Glomerular visceral epithelial cell (primary cell): ENCODE results near the gene DOCK1.

Experiments
- DNase-seq: peaks from one replicate; pipeline ENCODE4 v3.0.0-alpha.2; 2016; ENCODE audit errors: extremely low spot score

The DOCK1 gene

DNA sequence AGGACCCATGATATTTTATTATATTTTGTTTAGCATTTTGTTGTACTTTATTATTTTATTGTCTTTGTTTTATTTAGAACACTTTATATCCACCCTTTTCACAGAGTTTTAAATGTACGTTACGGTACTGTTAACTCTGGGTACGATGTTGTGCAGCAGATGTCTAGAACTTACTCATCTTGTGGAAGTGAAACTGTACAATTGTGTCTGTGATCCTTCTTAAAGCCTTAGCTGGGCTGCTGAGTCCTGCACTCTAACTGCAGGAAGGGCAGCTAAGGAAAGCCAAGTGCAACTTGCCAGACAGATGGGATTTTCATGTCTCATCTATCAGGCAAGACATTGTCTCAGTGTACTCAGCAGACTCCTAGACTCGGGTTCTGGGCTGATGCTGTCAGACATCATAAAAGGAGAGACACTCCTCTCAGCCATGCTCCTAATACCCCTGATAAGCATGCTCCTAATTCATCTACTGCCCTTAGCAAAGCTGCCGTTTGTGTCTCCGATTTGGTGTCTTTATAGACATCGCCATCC, 305.8 kb downstream of the DOCK1 start:
- no peak for DNase-seq

- no peak for DNase-seq
These were observed 310.6 kb downstream of the DOCK1 start for GRCh38 chr10:127215866-127216265.

DNA sequence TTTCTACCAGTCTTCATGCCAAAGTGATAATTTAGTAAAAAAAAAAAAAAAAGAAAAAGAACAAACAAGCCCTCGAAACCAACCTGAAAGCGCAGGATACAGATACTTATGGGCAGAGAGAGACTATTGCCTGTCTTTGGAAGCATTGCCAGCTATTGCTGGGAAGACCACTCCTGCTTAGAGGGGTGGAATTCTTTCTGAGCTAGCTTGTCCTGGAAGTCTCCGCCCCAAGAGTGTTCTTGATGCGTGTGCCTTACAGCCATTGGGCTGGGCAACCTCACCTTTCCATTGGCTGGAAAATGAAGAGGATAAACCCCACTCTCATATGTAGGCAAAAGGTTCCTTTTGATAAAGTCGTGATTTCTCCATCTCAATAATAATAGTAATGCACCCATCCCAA, 311.0 kb downstream of the DOCK1 start:
- no peak for DNase-seq

DNA sequence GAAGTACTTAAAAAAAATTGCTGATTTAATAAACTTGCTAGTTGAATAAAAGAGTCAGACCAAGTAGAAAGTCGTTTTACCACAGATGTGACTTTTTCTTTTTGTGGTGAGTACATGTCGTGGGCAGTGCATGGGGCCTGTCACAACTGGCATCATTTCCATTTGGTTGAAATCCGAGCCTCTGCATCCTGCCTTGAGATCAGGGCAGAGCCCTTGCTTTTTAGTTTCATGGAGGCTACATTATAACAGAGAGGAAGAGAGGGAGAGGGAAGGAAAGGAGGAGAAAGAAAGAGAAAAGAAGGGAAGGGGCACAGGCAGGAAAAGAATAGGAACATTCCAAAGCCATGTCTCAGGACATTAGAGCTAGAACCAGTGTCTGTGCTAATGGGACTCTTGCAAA, 311.6 kb downstream of the DOCK1 start:
- peak; percentile 17 for DNase-seq

DNA sequence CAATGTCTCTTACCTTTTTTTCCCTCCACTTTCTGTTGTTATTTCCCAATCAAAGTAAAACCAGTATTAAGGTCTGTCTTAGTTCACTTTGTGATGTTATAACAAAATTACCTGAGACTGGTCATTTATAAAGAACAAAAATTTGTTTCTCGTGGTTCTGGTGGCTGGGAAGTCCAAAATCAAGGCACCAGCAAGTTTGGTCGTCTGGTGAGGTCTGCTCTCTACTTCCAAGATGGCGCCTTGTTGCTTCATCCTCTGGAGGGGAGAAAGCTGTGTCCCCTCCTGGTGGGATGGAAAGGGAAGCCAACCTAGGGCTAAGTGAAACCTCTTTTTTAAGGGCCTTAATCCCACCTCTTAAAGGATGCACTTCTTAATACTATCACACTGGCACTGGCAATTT, 313.4 kb downstream of the DOCK1 start:
- no peak for DNase-seq

DNA sequence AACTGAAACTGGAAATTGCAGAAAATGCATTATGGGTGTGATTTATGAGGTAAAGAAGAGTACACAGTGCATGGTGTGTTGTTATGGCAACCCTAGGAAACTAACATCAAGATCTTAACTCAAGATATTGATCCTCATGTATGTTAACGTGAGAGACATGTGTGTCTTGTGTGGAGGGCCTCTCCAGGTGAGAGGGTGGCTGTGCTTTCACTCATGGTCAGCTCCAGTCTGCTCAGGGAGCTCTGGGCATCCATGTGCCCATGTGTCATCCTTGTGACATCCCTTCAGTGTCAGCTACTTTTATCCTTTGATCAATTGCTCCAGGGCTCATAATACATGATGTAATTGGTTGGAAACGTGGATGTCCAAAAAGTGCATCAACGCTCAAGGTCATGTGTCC, 316.1 kb downstream of the DOCK1 start:
- DNase-seq: no peak

DNA sequence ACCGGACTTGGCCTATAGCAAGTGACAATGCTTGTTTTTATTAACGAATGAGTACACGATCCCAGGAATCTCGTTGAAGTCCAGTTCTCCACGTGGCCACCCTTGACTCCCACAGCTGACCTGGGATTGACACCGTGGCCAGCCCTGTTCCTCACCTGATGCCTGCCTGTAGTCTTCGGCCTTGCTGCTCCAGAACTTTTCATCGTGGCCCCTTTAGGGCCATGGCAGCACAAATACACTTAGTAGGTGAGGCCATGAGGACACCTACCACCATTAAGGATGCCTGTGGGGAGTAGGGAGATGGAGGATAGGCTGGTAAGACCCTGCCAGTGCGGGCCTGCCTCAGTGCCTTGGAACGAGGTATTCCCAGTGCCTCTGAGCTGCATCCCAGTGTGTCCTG, 321.8 kb downstream of the DOCK1 start:
- no peak for DNase-seq

GRCh38 chr10:127227663-127228062, 322.4 kb downstream of the DOCK1 start:
- DNase-seq: no peak

DNA sequence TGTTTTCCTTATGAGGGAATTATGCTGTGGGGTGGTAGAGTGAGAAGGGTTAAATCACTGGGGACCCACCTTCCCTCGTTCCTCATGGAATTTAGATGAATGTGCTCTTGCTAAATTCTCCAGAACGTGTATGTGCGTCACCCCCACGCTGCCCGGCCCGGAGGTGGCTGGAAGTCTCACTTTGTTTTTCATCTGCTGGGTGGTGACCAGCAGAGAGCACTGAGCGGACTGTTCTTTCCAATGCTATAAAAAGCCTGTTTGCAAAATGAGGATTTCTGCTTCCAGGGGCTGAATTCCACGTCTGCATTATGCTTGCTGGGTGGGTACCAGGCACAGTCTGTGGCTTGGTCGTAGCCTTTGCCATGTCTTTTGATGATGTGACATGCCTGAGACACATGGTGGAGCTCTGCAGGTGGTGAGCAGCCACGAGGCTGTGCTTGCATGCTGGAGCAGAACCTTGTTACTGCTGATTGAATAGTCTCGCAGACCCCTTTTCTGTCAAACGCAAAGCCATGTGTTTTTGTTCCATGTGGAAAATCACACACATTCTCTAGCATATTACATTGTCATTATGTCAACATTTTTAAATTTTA, 323.1 kb downstream of the DOCK1 start:
- no peak for DNase-seq

GRCh38 chr10:127234306-127234800, 329.1 kb downstream of the DOCK1 start:
- no peak for DNase-seq

- DNase-seq: no peak
These were observed 331.0 kb downstream of the DOCK1 start for GRCh38 chr10:127236266-127236665.

- no peak for DNase-seq
These were observed 337.7 kb downstream of the DOCK1 start for GRCh38 chr10:127242914-127243313.

DNA sequence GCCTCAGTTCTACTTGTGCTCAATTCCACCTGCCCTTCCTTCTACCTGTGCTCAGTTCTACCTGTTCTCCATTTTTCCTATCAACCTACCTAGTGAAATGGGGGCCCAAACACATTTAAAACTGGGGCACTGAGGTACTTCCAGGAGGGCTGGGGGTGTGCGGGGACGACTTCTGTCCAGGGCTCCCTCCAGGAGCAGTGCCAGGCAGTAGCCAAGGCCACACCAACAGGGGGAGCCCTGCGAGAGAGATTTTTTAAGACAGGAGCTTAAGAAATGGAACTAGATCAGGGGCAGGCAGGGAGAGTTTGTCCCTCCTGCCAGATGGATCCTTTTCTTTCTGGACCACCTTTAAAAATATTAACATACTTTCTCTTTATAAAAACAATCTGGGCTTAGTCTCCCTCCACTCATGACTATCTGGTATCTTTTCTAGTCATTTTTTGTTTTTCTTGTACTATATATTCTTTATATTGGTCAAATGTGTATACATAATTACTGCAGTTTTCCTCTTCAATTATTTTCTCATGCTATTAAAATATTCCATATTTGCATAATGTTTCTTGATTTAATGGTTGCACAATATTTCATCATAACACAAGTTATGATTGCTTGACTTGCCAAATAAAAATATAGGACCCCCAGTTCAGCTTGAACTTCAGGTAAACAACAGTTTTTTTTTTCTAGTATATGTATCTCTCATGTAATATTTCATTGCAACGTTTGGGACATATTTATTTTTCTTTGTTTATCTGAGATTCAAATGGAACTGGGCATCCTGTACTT, 338.5 kb downstream of the DOCK1 start:
- DNase-seq: peak; percentile 49

DNA sequence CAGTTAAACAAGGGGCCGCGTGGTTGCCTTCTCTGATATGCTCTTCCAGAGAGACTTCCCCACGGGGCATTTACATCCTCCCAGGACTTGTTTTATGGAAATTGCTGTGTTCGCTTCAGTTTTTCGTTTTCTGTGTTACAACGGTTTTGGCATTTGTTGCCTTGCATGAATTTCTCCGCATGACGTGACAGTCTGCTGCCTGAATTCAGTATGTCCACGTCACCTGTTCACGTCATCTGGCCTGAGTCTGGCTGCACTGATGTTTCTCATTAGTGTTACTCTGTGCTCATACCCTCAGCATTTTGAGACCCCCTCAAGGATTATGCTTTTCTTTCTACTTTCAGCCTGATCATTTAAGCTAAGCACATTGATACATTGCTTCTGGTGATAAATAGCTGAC, 340.2 kb downstream of the DOCK1 start:
- DNase-seq: no peak

- DNase-seq: no peak
These were observed 344.8 kb downstream of the DOCK1 start for GRCh38 chr10:127250031-127250430.

- DNase-seq: no peak
These were observed 347.6 kb downstream of the DOCK1 start for GRCh38 chr10:127252818-127253217.

DNA sequence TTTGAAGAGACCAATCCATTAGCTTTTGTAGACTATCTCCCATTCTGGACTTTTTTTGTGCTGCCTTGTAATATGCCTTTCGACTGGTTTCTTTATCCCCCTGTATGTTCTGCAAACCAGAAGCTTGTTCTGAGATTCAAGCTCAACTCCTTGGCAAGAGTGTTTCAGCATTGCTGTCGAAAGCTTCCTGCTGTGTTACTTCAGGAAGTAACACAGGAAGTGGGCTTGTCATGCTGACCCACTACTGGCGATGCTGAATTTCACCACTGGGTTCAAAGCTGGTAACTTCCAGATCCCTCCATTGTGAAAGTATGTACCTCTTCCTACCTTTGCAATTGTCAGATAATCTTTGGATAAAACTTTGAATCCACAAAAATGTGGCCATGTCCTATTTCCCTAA, 349.0 kb downstream of the DOCK1 start:
- no peak for DNase-seq

DNA sequence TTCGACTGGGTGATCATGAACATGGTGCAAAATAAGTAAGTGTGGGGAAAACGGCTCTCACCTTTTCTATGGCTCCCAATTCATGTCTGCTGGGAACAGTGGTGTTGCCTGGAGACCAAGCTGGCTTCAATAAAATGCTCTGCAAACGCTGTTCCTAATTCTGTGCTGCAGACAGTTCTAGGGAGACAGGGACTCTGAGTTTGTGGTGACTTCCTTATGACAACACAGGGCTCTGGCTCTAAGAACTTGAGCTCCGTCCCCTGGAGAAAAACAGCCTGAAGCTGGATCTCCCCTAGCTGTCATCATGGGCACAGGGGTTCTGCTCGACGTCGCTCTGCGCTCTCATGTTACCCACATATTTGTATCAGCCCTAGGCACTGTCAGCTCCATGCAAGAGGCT, 352.2 kb downstream of the DOCK1 start:
- DNase-seq: no peak

GRCh38 chr10:127259347-127259746, 354.1 kb downstream of the DOCK1 start:
- DNase-seq: no peak

DNA sequence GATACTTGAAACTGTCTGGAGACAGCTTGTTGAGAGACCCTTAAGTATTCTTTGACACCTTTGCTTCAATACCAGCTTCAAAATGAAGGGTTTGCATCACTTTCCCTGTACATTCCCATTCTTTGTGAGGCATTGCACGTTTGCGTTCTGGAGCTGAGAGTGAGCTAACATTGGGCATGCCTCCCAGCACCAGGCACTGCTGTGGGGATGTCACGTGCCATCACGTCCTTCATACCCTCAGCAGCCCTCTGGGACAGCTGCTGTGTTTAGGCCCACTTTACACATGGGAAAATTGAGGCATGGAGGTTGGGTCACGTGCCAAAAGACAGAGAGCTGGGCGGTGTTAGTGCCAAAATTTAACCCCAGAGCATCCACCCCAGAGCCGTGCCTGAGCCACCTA, 357.4 kb downstream of the DOCK1 start:
- no peak for DNase-seq

GRCh38 chr10:127265288-127265687, 360.1 kb downstream of the DOCK1 start:
- DNase-seq: no peak

- no peak for DNase-seq
These were observed 361.2 kb downstream of the DOCK1 start for GRCh38 chr10:127266431-127266830.

DNA sequence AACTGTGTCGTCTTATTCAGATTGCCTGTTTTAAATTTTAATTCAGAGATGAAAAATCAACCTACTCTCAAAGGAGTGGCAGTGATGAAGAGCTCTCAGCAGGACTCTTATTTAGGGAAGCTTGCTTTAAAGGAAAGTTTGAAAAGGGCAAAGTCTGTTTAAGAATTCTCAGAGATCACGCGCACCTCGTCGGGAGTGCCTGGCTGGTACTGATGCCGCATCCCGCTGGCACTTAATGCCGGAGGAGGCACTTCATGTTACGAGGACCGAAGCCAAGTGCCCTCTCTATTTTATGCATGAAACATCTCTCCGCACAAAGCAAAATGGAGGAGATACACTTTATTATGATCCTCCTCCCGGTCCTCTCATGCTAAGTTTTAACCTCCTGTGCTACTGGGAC, 362.2 kb downstream of the DOCK1 start:
- DNase-seq: no peak
